A549 (cell line): ENCODE data around the gene TRAPPC3. TPM values are rescaled to one million over a fixed set of nuclear protein-coding genes. Genes with fewer than 3 reads are reported as not detected.

ENCODE experiments used
- ATAC-seq, 2 experiments: fragments of 200-7000 bp in 1 of 2; fragments of >200 bp in 1 of 2; cut with Nextera tagmentation in 1 of 2; cut with Tn5 transposase in 1 of 2; 3 replicates each; pipeline versions ENCODE4 v1.8.0 to v1.9.1; 2018 to 2020; ENCODE audit warnings: mild to moderate bottlenecking in 1 of 2, moderate library complexity in 1 of 2
- CTCF ChIA-PET: fragments of 300-600 bp; sonication (Branson Sonifier 250); formaldehyde crosslinking; extraction: SDS; loops from one replicate; lab custom pipeline; 2021; ENCODE audit warnings: antibody characterized with exemption, inconsistent platforms; lab: Yijun Ruan, JAX
- POLR2A ChIA-PET: fragments of 350-600 bp; formaldehyde crosslinking; extraction: SDS; loops from one replicate; lab custom pipeline; 2021; ENCODE audit warnings: antibody characterized with exemption, inconsistent platforms; lab: Yijun Ruan, JAX
- DNase-seq, 2 experiments: peaks; one replicate each; pipeline versions ENCODE4 v3.0.0 to v3.0.0-alpha.2; 2011 to 2016; ENCODE audit warnings: low read depth in 1 of 2, low spot score in 1 of 2
- FAIRE-seq: peaks from 2 replicates; lab custom pipeline; 2011; peaks lifted over from hg19 to GRCh38; lab: Jason Lieb, UNC
- H3K27ac ChIP-seq, 2 experiments: fragments of >200 bp; sonication (Bioruptor Twin); formaldehyde crosslinking; 3 replicates each; pipeline ENCODE4 v1.5.1; 2016 to 2017
- H3K4me1 ChIP-seq: fragments of >200 bp; sonication (Bioruptor Twin); formaldehyde crosslinking; 3 replicates; pipeline ENCODE4 v1.6.1; 2016
- H3K4me2 ChIP-seq: fragments of >200 bp; sonication (Bioruptor Twin); formaldehyde crosslinking; 3 replicates; pipeline ENCODE4 v1.6.1; 2016
- H3K4me3 ChIP-seq: fragments of >200 bp; sonication (Bioruptor Twin); formaldehyde crosslinking; 3 replicates; pipeline ENCODE4 v1.5.1; 2016
- H3K9me3 ChIP-seq: fragments of >200 bp; sonication (Bioruptor Twin); formaldehyde crosslinking; 3 replicates; pipeline ENCODE4 v1.6.1; 2016
- BHLHE40 ChIP-seq: IDR thresholded peaks from 2 replicates; pipeline ENCODE4 v1.6.1; 2012; ENCODE audit warnings: low read depth, low read length, inconsistent platforms
- CHD4 ChIP-seq: fragments of 200-600 bp; sonication (generic); IDR thresholded peaks from 2 replicates; pipeline ENCODE4 v1.6.1; 2016; ENCODE audit warnings: antibody characterized with exemption, mild to moderate bottlenecking, borderline replicate concordance
- EHMT2 ChIP-seq: fragments of 200-600 bp; sonication (generic); IDR thresholded peaks from 2 replicates; pipeline ENCODE4 v1.6.1; 2016; ENCODE audit warnings: antibody characterized with exemption, low read depth, mild to moderate bottlenecking, moderate library complexity
- ELK1 ChIP-seq: fragments of 150-350 bp; IDR thresholded peaks from 2 replicates; pipeline ENCODE4 v1.6.1; 2014; ENCODE audit warnings: low read depth, mild to moderate bottlenecking, low read length
- EP300 ChIP-seq, 2 experiments: fragments of >200 bp; sonication (Bioruptor Twin); formaldehyde crosslinking; IDR thresholded peaks; 2 replicates in 1 of 2; 3 replicates in 1 of 2; pipeline ENCODE4 v1.6.1; 2016 to 2017
- HES2 ChIP-seq: fragments of >200 bp; sonication (Bioruptor Twin); formaldehyde crosslinking; IDR thresholded peaks from 2 replicates; pipeline ENCODE4 v1.6.1; 2016
- HEYL ChIP-seq: fragments of 250-450 bp; sonication (Bioruptor Pico); IDR thresholded peaks from 2 replicates; pipeline ENCODE4 v1.8.0; 2021; ENCODE audit warnings: mild to moderate bottlenecking, moderate library complexity
- JUN ChIP-seq, 2 experiments: fragments of >200 bp; sonication (Bioruptor Twin); formaldehyde crosslinking; IDR thresholded peaks; 2 replicates in 1 of 2; 3 replicates in 1 of 2; pipeline ENCODE4 v1.6.1; 2016 to 2017
- MAX ChIP-seq: IDR thresholded peaks from 2 replicates; pipeline ENCODE4 v1.6.1; 2012
- PBX3 ChIP-seq: IDR thresholded peaks from 2 replicates; pipeline ENCODE4 v1.6.1; 2012
- SMC3 ChIP-seq: fragments of >200 bp; sonication (Bioruptor Twin); formaldehyde crosslinking; IDR thresholded peaks from 3 replicates; pipeline ENCODE4 v1.6.1; 2018; ENCODE audit warnings: inconsistent platforms
- ZFP36 ChIP-seq: fragments of 450-650 bp; IDR thresholded peaks from 2 replicates; pipeline ENCODE4 v1.6.1; 2014; ENCODE audit warnings: borderline replicate concordance; ENCODE audit not compliant: partially characterized antibody
- ZSCAN20 ChIP-seq: fragments of 250-450 bp; sonication (Bioruptor Pico); IDR thresholded peaks from 2 replicates; pipeline ENCODE4 v1.8.0; 2022; ENCODE audit warnings: mild to moderate bottlenecking, moderate library complexity
- WGBS: methylation state at CpG from one replicate; pipeline ENCODE4 v1.1.6; 2017; ENCODE audit errors: missing lambda C conversion rate; 5-methylcytosine and 5-hydroxymethylcytosine counted together
- polyA plus RNA-seq, 4 experiments: library from polyadenylated mRNA; depleted of rRNA in 3 of 4; stranded (reverse); fragments of >200 nt; fragmentation: RNase III in 1 of 4; extraction: RNeasy Plus Mini Kit Qiagen cat#74134 plus additional on column Dnase treatment in 1 of 4; gene quantifications; 2 replicates in 3 of 4; 3 replicates in 1 of 4; pipeline ENCODE4 v1.2.3, GENCODE V29; 2011 to 2017
- small RNA-seq, 6 experiments: library from RNA; depleted of rRNA; stranded (forward); fragments of <200 nt; gene quantifications; one replicate each; pipeline ENCODE3, GENCODE V24; 2012

TRAPPC3 gene
- polyA plus RNA-seq, 2 of the 4 experiments (the other 2 are of a cell fraction): 62.2 to 103 TPM

- peaks cover 6% of the 10 kb centered on the region for H3K4me1 ChIP-seq
- no peak overlapping the region for H3K4me3 ChIP-seq
- no peak overlapping the region for H3K4me2 ChIP-seq
- ChIA-PET CTCF (interaction anchor here (0.6 to 2.6 kb wide), 6 partner anchors 8 to 255 kb away, joined by 3 to 11 read pairs (median 4); no protein-coding TSS in a partner anchor), POLR2A (no interaction called here)
- ATAC-seq (no peak), FAIRE-seq (no peak), DNase-seq (no peak)
- 87% methylated on average over 27 of the region's 31 CpGs for WGBS
- TF ChIP-seq MAX: no peak
- no peak for TF ChIP-seq ELK1
- TF ChIP-seq EP300 (IDR thresholded peaks at IDR 0.05): no peak
- TF ChIP-seq PBX3: no peak
- TF ChIP-seq HES2: no peak
- TF ChIP-seq JUN (IDR thresholded peaks at IDR 0.05): no peak
- no peak for TF ChIP-seq CHD4
- no peak for TF ChIP-seq BHLHE40
- TF ChIP-seq HEYL (CRISPR knock-in tag): no peak
- no peak for TF ChIP-seq ZFP36
- no peak for TF ChIP-seq SMC3
- TF ChIP-seq EHMT2: no peak
- no peak for TF ChIP-seq ZSCAN20 (CRISPR knock-in tag)
- no peaks in the 10 kb centered on the region for H3K9me3 ChIP-seq
- H3K27ac ChIP-seq: peak overlapping the region in 1 of 2 experiments; percentile 89; a peak in 2 of 6 replicates
Observed at GRCh38 chr1:36087233-36088123, 61.8 kb downstream of the TRAPPC3 start.

Small RNA genes lying within 50 kb of the gene (small RNA-seq; reads per million reads assigned to genes)
- 0 reads per million in 6 experiments for gene RN7SL131P

Other genes starting within 250 kb of the TRAPPC3 start
- gene AGO3, start 218.4 kb downstream of the TRAPPC3 start, polyA plus RNA-seq (2011; rRNA removed): 14.7 and 19.8 TPM in 2 replicates
- gene AGO3, start 218.4 kb downstream of the TRAPPC3 start, polyA plus RNA-seq (2017; fragmentation: RNase III; extraction: RNeasy Plus Mini Kit Qiagen cat#74134 plus additional on column Dnase treatment): 3.8 to 4.3 TPM (median 4.3 TPM) in 3 replicates
- gene TEKT2, start 65.4 kb downstream of the TRAPPC3 start, polyA plus RNA-seq (2011; rRNA removed): 0.08 TPM in 1 of 2 replicates, not detected in the other
- 0.05 to 0.12 TPM in 2 of 3 replicates, not detected in the other for gene TEKT2, start 65.4 kb downstream of the TRAPPC3 start, polyA plus RNA-seq (2017; fragmentation: RNase III; extraction: RNeasy Plus Mini Kit Qiagen cat#74134 plus additional on column Dnase treatment)
- gene ADPRS, start 60.6 kb downstream of the TRAPPC3 start, polyA plus RNA-seq (2011; rRNA removed): 14.3 and 14.6 TPM in 2 replicates
- gene ADPRS, start 60.6 kb downstream of the TRAPPC3 start, polyA plus RNA-seq (2017; fragmentation: RNase III; extraction: RNeasy Plus Mini Kit Qiagen cat#74134 plus additional on column Dnase treatment): 15.2 to 16.7 TPM (median 16.5 TPM) in 3 replicates
- gene COL8A2, start 24.3 kb downstream of the TRAPPC3 start, polyA plus RNA-seq (2011; rRNA removed): 0.05 and 0.12 TPM in 2 replicates
- gene COL8A2, start 24.3 kb downstream of the TRAPPC3 start, polyA plus RNA-seq (2017; fragmentation: RNase III; extraction: RNeasy Plus Mini Kit Qiagen cat#74134 plus additional on column Dnase treatment): 0.07 to 0.16 TPM (median 0.12 TPM) in 3 replicates
- 15.4 and 16.4 TPM in 2 replicates for gene MAP7D1, start 6.7 kb upstream of the TRAPPC3 start, polyA plus RNA-seq (2011; rRNA removed)
- 74.9 to 79.0 TPM (median 75.0 TPM) in 3 replicates for gene MAP7D1, start 6.7 kb upstream of the TRAPPC3 start, polyA plus RNA-seq (2017; fragmentation: RNase III; extraction: RNeasy Plus Mini Kit Qiagen cat#74134 plus additional on column Dnase treatment)
- 60.7 and 66.5 TPM in 2 replicates for gene THRAP3, start 75.0 kb upstream of the TRAPPC3 start, polyA plus RNA-seq (2011; rRNA removed)
- gene THRAP3, start 75.0 kb upstream of the TRAPPC3 start, polyA plus RNA-seq (2017; fragmentation: RNase III; extraction: RNeasy Plus Mini Kit Qiagen cat#74134 plus additional on column Dnase treatment): 57.9 to 61.7 TPM (median 60.0 TPM) in 3 replicates
- gene SH3D21, start 156.9 kb upstream of the TRAPPC3 start, polyA plus RNA-seq (2011; rRNA removed): 0.41 and 0.53 TPM in 2 replicates
- 1.1 to 1.6 TPM (median 1.4 TPM) in 3 replicates for gene SH3D21, start 156.9 kb upstream of the TRAPPC3 start, polyA plus RNA-seq (2017; fragmentation: RNase III; extraction: RNeasy Plus Mini Kit Qiagen cat#74134 plus additional on column Dnase treatment)
- 2.0 and 2.9 TPM in 2 replicates for gene EVA1B, start 174.2 kb upstream of the TRAPPC3 start, polyA plus RNA-seq (2011; rRNA removed)
- gene EVA1B, start 174.2 kb upstream of the TRAPPC3 start, polyA plus RNA-seq (2017; fragmentation: RNase III; extraction: RNeasy Plus Mini Kit Qiagen cat#74134 plus additional on column Dnase treatment): 7.5 to 10.8 TPM (median 8.5 TPM) in 3 replicates
- 8.9 and 10.5 TPM in 2 replicates for gene STK40, start 236.4 kb upstream of the TRAPPC3 start, polyA plus RNA-seq (2011; rRNA removed)
- 6.0 to 7.6 TPM (median 6.8 TPM) in 3 replicates for gene STK40, start 236.4 kb upstream of the TRAPPC3 start, polyA plus RNA-seq (2017; fragmentation: RNase III; extraction: RNeasy Plus Mini Kit Qiagen cat#74134 plus additional on column Dnase treatment)
- 44.3 and 54.9 TPM in 2 replicates for gene LSM10, start 248.4 kb upstream of the TRAPPC3 start, polyA plus RNA-seq (2011; rRNA removed)
- 40.3 to 43.3 TPM (median 40.7 TPM) in 3 replicates for gene LSM10, start 248.4 kb upstream of the TRAPPC3 start, polyA plus RNA-seq (2017; fragmentation: RNase III; extraction: RNeasy Plus Mini Kit Qiagen cat#74134 plus additional on column Dnase treatment)